DND-41 (cell line): ENCODE data around the gene DPP3.

ENCODE experiments used
- CTCF ChIP-seq: IDR thresholded peaks from 2 replicates; pipeline ENCODE4 v1.5.1; 2012; ENCODE audit warnings: borderline replicate concordance, low read length, moderate library complexity, mild to moderate bottlenecking; ENCODE audit not compliant: poor library complexity, severe bottlenecking; ENCODE audit errors: extremely low read depth
- EZH2 ChIP-seq: IDR thresholded peaks from 3 replicates; pipeline ENCODE4 v1.6.1; 2012; ENCODE audit warnings: borderline replicate concordance, low read depth, mild to moderate bottlenecking, moderate library complexity, low read length, inconsistent platforms; ENCODE audit not compliant: severe bottlenecking

- no peak for TF ChIP-seq CTCF
- TF ChIP-seq EZH2 = no peak
Observed at GRCh38 chr11:66462010-66462409, 18.2 kb upstream of the DPP3 start.
